WTC11 (cell line): ENCODE results near the gene PRPF6. TPM values are rescaled to one million over a fixed set of nuclear protein-coding genes. Genes with fewer than 3 reads are reported as not detected.

Source experiments
- ATAC-seq: fragments of 200-7000 bp; cut with Tn5 transposase; 2 replicates; pipeline ENCODE4 v1.10.0; 2021; ENCODE audit warnings: mild to moderate bottlenecking, moderate library complexity
- CTCF ChIA-PET: fragments of 300-600 bp; sonication (Branson Sonifier 250); formaldehyde crosslinking; loops from one replicate; lab custom pipeline; 2021; ENCODE audit warnings: antibody characterized with exemption; lab: Charles Lee
- POLR2A ChIA-PET: fragments of 350-600 bp; sonication (Branson Sonifier 250); formaldehyde crosslinking; loops from one replicate; lab custom pipeline; 2021; ENCODE audit warnings: antibody characterized with exemption; lab: Charles Lee
- DNase-seq: peaks from one replicate; pipeline ENCODE4 v3.0.0; 2021; ENCODE audit warnings: low spot score
- H3K27ac Mint-ChIP-seq: 2 replicates; pipeline ENCODE4 v1.8.0; 2021; ENCODE audit warnings: mixed read lengths
- H3K27me3 Mint-ChIP-seq: 2 replicates; pipeline ENCODE4 v1.8.0; 2021; ENCODE audit warnings: low read depth, mild to moderate bottlenecking, moderate library complexity, mixed read lengths
- H3K36me3 Mint-ChIP-seq: 2 replicates; pipeline ENCODE4 v1.8.0; 2021; ENCODE audit warnings: mixed read lengths
- H3K4me1 Mint-ChIP-seq: 2 replicates; pipeline ENCODE4 v1.8.0; 2022; ENCODE audit warnings: mixed read lengths
- H3K4me3 Mint-ChIP-seq: 2 replicates; pipeline ENCODE4 v1.8.0; 2021; ENCODE audit warnings: mild to moderate bottlenecking, moderate library complexity, mixed read lengths
- H3K9me3 Mint-ChIP-seq: 2 replicates; pipeline ENCODE4 v1.8.0; 2021; ENCODE audit warnings: mixed read lengths
- ATF1 ChIP-seq: sonication (generic); formaldehyde crosslinking; IDR thresholded peaks from 2 replicates; pipeline ENCODE4 v1.8.1; 2023; ENCODE audit warnings: mild to moderate bottlenecking, moderate library complexity, missing genetic modification reagents
- CREM ChIP-seq: sonication (generic); formaldehyde crosslinking; IDR thresholded peaks from 2 replicates; pipeline ENCODE4 v1.8.1; 2022; ENCODE audit warnings: mild to moderate bottlenecking, missing genetic modification reagents, moderate library complexity
- EMX1 ChIP-seq: fragments of 250-450 bp; sonication (Bioruptor Pico); IDR thresholded peaks from 2 replicates; pipeline ENCODE4 v1.8.0; 2021; ENCODE audit warnings: mild to moderate bottlenecking
- JAZF1 ChIP-seq: fragments of 250-450 bp; sonication (Bioruptor Pico); IDR thresholded peaks from 2 replicates; pipeline ENCODE4 v1.9.0; 2021; ENCODE audit warnings: moderate library complexity, mild to moderate bottlenecking, inconsistent platforms
- JUN ChIP-seq: sonication (generic); formaldehyde crosslinking; IDR thresholded peaks from 2 replicates; pipeline ENCODE4 v1.8.0; 2023; ENCODE audit warnings: mild to moderate bottlenecking, missing genetic modification reagents
- MXD4 ChIP-seq: fragments of 250-450 bp; sonication (Bioruptor Pico); IDR thresholded peaks from 2 replicates; pipeline ENCODE4 v1.8.0; 2021; ENCODE audit warnings: mild to moderate bottlenecking, moderate library complexity, borderline replicate concordance
- TCF7 ChIP-seq: sonication (generic); formaldehyde crosslinking; IDR thresholded peaks from 2 replicates; pipeline ENCODE4 v1.8.0; 2022; ENCODE audit warnings: mild to moderate bottlenecking, low read depth, missing genetic modification reagents, moderate library complexity
- TEAD1 ChIP-seq: sonication (generic); formaldehyde crosslinking; IDR thresholded peaks from 2 replicates; pipeline ENCODE4 v1.8.0; 2022; ENCODE audit warnings: mild to moderate bottlenecking, missing genetic modification reagents
- TP53 ChIP-seq: sonication (generic); formaldehyde crosslinking; IDR thresholded peaks from 2 replicates; pipeline ENCODE4 v1.8.1; 2023; ENCODE audit warnings: mild to moderate bottlenecking, missing genetic modification reagents
- ZNF121 ChIP-seq: sonication (generic); formaldehyde crosslinking; IDR thresholded peaks from 2 replicates; pipeline ENCODE4 v1.8.0; 2023; ENCODE audit warnings: missing genetic modification reagents
- ZNF263 ChIP-seq: sonication (generic); formaldehyde crosslinking; IDR thresholded peaks from 2 replicates; pipeline ENCODE4 v1.8.1; 2022; ENCODE audit warnings: low read depth, mild to moderate bottlenecking, moderate library complexity, missing genetic modification reagents
- ZNF317 ChIP-seq: sonication (generic); formaldehyde crosslinking; IDR thresholded peaks from 2 replicates; pipeline ENCODE4 v1.8.1; 2023; ENCODE audit warnings: low read depth, mild to moderate bottlenecking, moderate library complexity, missing genetic modification reagents, borderline replicate concordance
- ZNF396 ChIP-seq: fragments of 250-450 bp; sonication (Bioruptor Pico); IDR thresholded peaks from 2 replicates; pipeline ENCODE4 v1.8.0; 2021; ENCODE audit warnings: mild to moderate bottlenecking, moderate library complexity, borderline replicate concordance
- total RNA-seq: library from RNA; stranded (reverse); gene quantifications from 3 replicates; pipeline ENCODE4 v1.2.3, GENCODE V29; 2021
- TF ChIP-seq, protein P1 (sequence below): sonication (generic); formaldehyde crosslinking; IDR thresholded peaks from 2 replicates; pipeline ENCODE4 v1.8.1; 2023; ENCODE audit warnings: mild to moderate bottlenecking, missing genetic modification reagents
- TF ChIP-seq, protein P2 (sequence below): sonication (generic); formaldehyde crosslinking; conservative IDR thresholded peaks from 2 replicates; pipeline ENCODE4 v1.8.1; 2023; ENCODE audit warnings: mild to moderate bottlenecking, low read depth, missing genetic modification reagents, moderate library complexity
- TF ChIP-seq, protein P3 (sequence below): fragments of 250-450 bp; sonication (Bioruptor Pico); conservative IDR thresholded peaks from 2 replicates; pipeline ENCODE4 v1.9.0; 2021; ENCODE audit warnings: mild to moderate bottlenecking
- TF ChIP-seq, protein P4 (sequence below): sonication (generic); formaldehyde crosslinking; IDR thresholded peaks from 2 replicates; pipeline ENCODE4 v1.8.1; 2023; ENCODE audit warnings: mild to moderate bottlenecking, missing genetic modification reagents, borderline replicate concordance
- TF ChIP-seq, protein P5 (sequence below): sonication (generic); formaldehyde crosslinking; IDR thresholded peaks from 2 replicates; pipeline ENCODE4 v1.8.1; 2022; ENCODE audit warnings: mild to moderate bottlenecking, missing genetic modification reagents, moderate library complexity, borderline replicate concordance
- TF ChIP-seq, protein P6 (sequence below): sonication (generic); formaldehyde crosslinking; IDR thresholded peaks from 2 replicates; pipeline ENCODE4 v1.8.1; 2022; ENCODE audit warnings: low read depth, mild to moderate bottlenecking, moderate library complexity, missing genetic modification reagents, borderline replicate concordance

The PRPF6 gene
- total RNA-seq, 1 experiment from 2014 or later = 79.4 TPM

DNA sequence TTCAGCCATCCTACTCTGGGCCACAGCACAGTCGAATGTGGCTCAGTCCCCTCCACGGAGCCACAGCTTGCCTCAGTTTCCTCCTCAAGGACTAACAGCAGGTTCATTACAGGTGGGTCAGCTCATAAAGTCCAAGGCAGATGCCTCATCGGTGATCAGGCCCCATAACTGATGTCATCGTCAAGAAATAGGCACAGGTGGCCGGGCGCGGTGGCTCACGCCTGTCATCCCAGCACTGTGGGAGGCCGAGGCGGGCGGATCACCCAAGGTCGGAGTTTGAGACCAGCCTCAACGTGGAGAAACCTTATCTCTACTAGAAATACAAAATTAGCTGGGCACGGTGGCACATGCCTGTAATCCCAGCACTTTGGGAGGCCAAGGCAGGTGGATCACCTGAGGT lies 28.2 kb upstream of the PRPF6 start:
- Mint-ChIP-seq H3K36me3 (peaks cover 3% of the 10 kb centered on the region), H3K9me3 (0 out of 2 replicates have a peak, but pooled peaks cover 3% of the 10 kb centered on the region), H3K4me3 (no peak overlapping the region), H3K27ac (no peak overlapping the region), H3K27me3 (no peaks in the 10 kb centered on the region), H3K4me1 (peaks cover 26% of the 10 kb centered on the region)
- ATAC-seq (no peak), DNase-seq (no peak)
- TF ChIP-seq, protein P1, sequence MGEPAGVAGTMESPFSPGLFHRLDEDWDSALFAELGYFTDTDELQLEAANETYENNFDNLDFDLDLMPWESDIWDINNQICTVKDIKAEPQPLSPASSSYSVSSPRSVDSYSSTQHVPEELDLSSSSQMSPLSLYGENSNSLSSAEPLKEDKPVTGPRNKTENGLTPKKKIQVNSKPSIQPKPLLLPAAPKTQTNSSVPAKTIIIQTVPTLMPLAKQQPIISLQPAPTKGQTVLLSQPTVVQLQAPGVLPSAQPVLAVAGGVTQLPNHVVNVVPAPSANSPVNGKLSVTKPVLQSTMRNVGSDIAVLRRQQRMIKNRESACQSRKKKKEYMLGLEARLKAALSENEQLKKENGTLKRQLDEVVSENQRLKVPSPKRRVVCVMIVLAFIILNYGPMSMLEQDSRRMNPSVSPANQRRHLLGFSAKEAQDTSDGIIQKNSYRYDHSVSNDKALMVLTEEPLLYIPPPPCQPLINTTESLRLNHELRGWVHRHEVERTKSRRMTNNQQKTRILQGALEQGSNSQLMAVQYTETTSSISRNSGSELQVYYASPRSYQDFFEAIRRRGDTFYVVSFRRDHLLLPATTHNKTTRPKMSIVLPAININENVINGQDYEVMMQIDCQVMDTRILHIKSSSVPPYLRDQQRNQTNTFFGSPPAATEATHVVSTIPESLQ (CRISPR knock-in tag) = no peak
- TF ChIP-seq ZNF121 (CRISPR knock-in tag) (no peak), TCF7 (CRISPR knock-in tag) (no peak), JAZF1 (CRISPR knock-in tag) (no peak), ZNF317 (CRISPR knock-in tag) (no peak), ZNF396 (CRISPR knock-in tag) (no peak), TEAD1 (CRISPR knock-in tag) (no peak), MXD4 (CRISPR knock-in tag) (no peak), JUN (CRISPR knock-in tag) (no peak), EMX1 (CRISPR knock-in tag) (no peak), TP53 (CRISPR knock-in tag) (no peak), ATF1 (CRISPR knock-in tag) (no peak), ZNF263 (CRISPR knock-in tag) (no peak), CREM (CRISPR knock-in tag) (no peak)
- TF ChIP-seq, protein P2, sequence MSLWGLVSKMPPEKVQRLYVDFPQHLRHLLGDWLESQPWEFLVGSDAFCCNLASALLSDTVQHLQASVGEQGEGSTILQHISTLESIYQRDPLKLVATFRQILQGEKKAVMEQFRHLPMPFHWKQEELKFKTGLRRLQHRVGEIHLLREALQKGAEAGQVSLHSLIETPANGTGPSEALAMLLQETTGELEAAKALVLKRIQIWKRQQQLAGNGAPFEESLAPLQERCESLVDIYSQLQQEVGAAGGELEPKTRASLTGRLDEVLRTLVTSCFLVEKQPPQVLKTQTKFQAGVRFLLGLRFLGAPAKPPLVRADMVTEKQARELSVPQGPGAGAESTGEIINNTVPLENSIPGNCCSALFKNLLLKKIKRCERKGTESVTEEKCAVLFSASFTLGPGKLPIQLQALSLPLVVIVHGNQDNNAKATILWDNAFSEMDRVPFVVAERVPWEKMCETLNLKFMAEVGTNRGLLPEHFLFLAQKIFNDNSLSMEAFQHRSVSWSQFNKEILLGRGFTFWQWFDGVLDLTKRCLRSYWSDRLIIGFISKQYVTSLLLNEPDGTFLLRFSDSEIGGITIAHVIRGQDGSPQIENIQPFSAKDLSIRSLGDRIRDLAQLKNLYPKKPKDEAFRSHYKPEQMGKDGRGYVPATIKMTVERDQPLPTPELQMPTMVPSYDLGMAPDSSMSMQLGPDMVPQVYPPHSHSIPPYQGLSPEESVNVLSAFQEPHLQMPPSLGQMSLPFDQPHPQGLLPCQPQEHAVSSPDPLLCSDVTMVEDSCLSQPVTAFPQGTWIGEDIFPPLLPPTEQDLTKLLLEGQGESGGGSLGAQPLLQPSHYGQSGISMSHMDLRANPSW (CRISPR knock-in tag) = no peak
- TF ChIP-seq, protein P3, sequence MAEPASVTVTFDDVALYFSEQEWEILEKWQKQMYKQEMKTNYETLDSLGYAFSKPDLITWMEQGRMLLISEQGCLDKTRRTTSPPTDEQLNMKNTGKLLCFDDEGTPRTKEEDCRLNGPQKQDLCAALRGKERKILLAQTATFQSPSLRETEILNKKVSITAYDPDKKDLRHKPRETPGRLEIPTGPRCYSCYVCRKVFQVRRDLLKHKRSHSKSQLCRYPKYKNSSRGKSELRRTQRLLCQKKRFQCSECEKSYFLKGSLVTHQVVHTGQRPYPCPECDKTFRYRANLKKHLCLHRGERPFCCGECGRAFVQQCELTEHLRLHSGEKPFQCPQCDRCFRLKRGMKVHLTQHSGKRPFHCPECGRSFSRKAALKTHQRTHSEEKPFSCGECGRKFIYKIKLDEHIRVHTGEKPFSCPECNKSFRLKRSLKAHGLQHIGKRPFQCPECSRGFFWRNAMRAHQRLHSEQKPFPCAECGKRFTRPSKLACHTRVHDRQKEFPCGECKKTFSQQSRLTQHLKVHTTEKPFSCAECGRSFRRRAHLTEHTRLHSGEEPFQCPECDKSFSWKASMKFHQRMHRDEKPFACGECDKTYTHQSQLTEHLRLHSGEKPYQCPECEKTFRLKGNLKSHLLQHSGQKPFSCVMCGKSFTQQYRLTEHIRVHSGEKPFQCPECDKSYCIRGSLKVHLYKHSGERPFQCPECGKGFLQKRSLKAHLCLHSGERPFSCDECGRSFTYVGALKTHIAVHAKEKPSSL (CRISPR knock-in tag) = no peak
- TF ChIP-seq, protein P4, sequence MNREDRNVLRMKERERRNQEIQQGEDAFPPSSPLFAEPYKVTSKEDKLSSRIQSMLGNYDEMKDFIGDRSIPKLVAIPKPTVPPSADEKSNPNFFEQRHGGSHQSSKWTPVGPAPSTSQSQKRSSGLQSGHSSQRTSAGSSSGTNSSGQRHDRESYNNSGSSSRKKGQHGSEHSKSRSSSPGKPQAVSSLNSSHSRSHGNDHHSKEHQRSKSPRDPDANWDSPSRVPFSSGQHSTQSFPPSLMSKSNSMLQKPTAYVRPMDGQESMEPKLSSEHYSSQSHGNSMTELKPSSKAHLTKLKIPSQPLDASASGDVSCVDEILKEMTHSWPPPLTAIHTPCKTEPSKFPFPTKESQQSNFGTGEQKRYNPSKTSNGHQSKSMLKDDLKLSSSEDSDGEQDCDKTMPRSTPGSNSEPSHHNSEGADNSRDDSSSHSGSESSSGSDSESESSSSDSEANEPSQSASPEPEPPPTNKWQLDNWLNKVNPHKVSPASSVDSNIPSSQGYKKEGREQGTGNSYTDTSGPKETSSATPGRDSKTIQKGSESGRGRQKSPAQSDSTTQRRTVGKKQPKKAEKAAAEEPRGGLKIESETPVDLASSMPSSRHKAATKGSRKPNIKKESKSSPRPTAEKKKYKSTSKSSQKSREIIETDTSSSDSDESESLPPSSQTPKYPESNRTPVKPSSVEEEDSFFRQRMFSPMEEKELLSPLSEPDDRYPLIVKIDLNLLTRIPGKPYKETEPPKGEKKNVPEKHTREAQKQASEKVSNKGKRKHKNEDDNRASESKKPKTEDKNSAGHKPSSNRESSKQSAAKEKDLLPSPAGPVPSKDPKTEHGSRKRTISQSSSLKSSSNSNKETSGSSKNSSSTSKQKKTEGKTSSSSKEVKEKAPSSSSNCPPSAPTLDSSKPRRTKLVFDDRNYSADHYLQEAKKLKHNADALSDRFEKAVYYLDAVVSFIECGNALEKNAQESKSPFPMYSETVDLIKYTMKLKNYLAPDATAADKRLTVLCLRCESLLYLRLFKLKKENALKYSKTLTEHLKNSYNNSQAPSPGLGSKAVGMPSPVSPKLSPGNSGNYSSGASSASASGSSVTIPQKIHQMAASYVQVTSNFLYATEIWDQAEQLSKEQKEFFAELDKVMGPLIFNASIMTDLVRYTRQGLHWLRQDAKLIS = no peak
- TF ChIP-seq, protein P5, sequence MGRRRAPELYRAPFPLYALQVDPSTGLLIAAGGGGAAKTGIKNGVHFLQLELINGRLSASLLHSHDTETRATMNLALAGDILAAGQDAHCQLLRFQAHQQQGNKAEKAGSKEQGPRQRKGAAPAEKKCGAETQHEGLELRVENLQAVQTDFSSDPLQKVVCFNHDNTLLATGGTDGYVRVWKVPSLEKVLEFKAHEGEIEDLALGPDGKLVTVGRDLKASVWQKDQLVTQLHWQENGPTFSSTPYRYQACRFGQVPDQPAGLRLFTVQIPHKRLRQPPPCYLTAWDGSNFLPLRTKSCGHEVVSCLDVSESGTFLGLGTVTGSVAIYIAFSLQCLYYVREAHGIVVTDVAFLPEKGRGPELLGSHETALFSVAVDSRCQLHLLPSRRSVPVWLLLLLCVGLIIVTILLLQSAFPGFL (CRISPR knock-in tag) = no peak
- TF ChIP-seq, protein P6, sequence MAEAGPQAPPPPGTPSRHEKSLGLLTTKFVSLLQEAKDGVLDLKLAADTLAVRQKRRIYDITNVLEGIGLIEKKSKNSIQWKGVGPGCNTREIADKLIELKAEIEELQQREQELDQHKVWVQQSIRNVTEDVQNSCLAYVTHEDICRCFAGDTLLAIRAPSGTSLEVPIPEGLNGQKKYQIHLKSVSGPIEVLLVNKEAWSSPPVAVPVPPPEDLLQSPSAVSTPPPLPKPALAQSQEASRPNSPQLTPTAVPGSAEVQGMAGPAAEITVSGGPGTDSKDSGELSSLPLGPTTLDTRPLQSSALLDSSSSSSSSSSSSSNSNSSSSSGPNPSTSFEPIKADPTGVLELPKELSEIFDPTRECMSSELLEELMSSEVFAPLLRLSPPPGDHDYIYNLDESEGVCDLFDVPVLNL = no peak
- ChIA-PET CTCF (interaction anchor here (2.0 to 3.3 kb wide), 2 partner anchors 21 to 28 kb away, joined by 6 to 14 read pairs; no protein-coding TSS in a partner anchor), POLR2A (no interaction called here)
